ENCODE measurements around the gene BMPER. TPM values are rescaled to one million over a fixed set of nuclear protein-coding genes. Genes with fewer than 3 reads are reported as not detected.

Gene BMPER
- total RNA-seq, 2 experiments from 2014 or later, result not detected

DNA sequence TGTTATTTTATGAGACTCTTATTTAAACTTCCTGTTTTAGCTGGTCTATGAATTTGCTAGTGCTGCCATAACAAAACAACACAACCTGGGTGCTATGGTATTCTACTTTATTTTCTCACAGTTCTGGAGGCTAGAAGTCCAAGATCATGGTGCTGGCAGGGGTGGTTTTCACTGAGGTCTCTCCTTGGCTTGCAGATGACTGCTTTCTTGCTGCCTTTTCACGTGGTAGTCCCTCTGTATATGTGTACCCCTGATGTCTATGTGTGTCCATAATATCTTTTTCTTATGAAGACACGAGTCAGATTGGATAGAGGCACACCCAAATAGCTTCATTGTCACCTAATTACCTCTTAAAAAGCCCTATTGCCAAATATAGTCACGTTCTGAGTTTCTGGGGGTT lies 270.5 kb downstream of the BMPER start:
- Mint-ChIP-seq H3K4me1 (ENCODE audit: low read depth) (no peaks in the 10 kb centered on the region), H3K9me3 (peaks cover 2% of the 10 kb centered on the region), H3K27ac (no peak overlapping the region), H3K4me3 (no peak overlapping the region), H3K36me3 (ENCODE audit: low read depth) (no peaks in the 10 kb centered on the region), H3K27me3 (no peaks in the 10 kb centered on the region)
- Histone ChIP-seq H3K4me3 (ENCODE audit: low read length) (no peak overlapping the region), H3K36me3 (ENCODE audit: insufficient read depth, low read length) (no peaks in the 10 kb centered on the region), H3K27ac (ENCODE audit: low read depth in 1 of 2, low read length in 2 of 2) (no peak overlapping the region), H3K4me1 (ENCODE audit: insufficient read depth, low read length) (no peaks in the 10 kb centered on the region), H3K9me3 (ENCODE audit: control insufficient read depth in 1 of 2, insufficient read depth in 1 of 2, low read length in 2 of 2) (no peaks in the 10 kb centered on the region), H3K27me3 (ENCODE audit: control insufficient read depth in 1 of 2, insufficient read depth in 2 of 2, low read length in 2 of 2) (no peaks in the 10 kb centered on the region)
- ATAC-seq (ENCODE audit: poor library complexity), result no peak
- ChIA-PET POLR2A (no interaction called here), CTCF (no interaction called here)
- no peak for DNase-seq
- intact Hi-C loops (cut with DNase I, micrococcal nuclease), result no loop called here
- TF ChIP-seq, protein P1, sequence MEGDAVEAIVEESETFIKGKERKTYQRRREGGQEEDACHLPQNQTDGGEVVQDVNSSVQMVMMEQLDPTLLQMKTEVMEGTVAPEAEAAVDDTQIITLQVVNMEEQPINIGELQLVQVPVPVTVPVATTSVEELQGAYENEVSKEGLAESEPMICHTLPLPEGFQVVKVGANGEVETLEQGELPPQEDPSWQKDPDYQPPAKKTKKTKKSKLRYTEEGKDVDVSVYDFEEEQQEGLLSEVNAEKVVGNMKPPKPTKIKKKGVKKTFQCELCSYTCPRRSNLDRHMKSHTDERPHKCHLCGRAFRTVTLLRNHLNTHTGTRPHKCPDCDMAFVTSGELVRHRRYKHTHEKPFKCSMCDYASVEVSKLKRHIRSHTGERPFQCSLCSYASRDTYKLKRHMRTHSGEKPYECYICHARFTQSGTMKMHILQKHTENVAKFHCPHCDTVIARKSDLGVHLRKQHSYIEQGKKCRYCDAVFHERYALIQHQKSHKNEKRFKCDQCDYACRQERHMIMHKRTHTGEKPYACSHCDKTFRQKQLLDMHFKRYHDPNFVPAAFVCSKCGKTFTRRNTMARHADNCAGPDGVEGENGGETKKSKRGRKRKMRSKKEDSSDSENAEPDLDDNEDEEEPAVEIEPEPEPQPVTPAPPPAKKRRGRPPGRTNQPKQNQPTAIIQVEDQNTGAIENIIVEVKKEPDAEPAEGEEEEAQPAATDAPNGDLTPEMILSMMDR (IDR thresholded peaks at IDR 0.05), result no peak

DNA sequence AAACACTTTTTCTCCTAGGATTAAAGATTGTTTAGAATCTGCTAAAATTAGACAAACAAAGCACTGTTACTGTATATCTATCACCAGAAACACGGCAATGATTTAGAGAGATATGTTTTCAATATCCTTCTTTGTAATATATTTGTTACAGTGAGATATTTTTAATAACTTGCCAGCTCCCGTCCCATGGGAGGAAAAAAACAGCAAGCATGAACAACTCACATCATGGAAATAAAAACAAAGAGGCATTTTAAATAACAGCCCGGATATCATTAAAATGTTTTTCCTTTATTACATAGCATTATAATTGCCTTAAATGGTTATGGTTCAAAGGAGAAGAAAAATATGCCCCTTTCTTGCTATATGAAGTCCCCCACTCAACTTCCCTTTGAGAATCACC lies 272.1 kb downstream of the BMPER start:
- CTCF ChIA-PET, result no interaction called here
- no peak overlapping the region for H3K27ac ChIP-seq (ENCODE audit: low read depth in 1 of 2, low read length in 2 of 2)
- peaks cover 0 to 5% of the 10 kb centered on the region in 2 experiments for H3K9me3 ChIP-seq (ENCODE audit: control insufficient read depth in 1 of 2, insufficient read depth in 1 of 2, low read length in 2 of 2)
- no peaks in the 10 kb centered on the region for H3K36me3 ChIP-seq (ENCODE audit: insufficient read depth, low read length)
- no peaks in the 10 kb centered on the region for H3K27me3 Mint-ChIP-seq
- no peak for ATAC-seq (ENCODE audit: poor library complexity)
- no peak for DNase-seq
- no peak overlapping the region for H3K4me3 Mint-ChIP-seq
- peaks cover 5% of the 10 kb centered on the region for H3K9me3 Mint-ChIP-seq
- H3K36me3 Mint-ChIP-seq (ENCODE audit: low read depth), result no peaks in the 10 kb centered on the region
- H3K4me1 ChIP-seq (ENCODE audit: insufficient read depth, low read length), result no peaks in the 10 kb centered on the region
- H3K27ac Mint-ChIP-seq, result no peak overlapping the region
- POLR2A ChIA-PET, result no interaction called here
- TF ChIP-seq, protein P1 (IDR thresholded peaks at IDR 0.05), result no peak
- H3K27me3 ChIP-seq (ENCODE audit: control insufficient read depth in 1 of 2, insufficient read depth in 2 of 2, low read length in 2 of 2), result no peaks in the 10 kb centered on the region
- no peaks in the 10 kb centered on the region for H3K4me1 Mint-ChIP-seq (ENCODE audit: low read depth)
- H3K4me3 ChIP-seq (ENCODE audit: low read length), result no peak overlapping the region
- intact Hi-C loops (cut with DNase I, micrococcal nuclease), result no loop called here

GRCh38 chr7:34181271-34181958 lies 276.1 kb downstream of the BMPER start:
- ChIA-PET CTCF (no interaction called here), POLR2A (no interaction called here)
- no peaks in the 10 kb centered on the region for H3K27me3 Mint-ChIP-seq
- Histone ChIP-seq H3K4me3 (ENCODE audit: low read length) (no peak overlapping the region), H3K36me3 (ENCODE audit: insufficient read depth, low read length) (no peaks in the 10 kb centered on the region), H3K9me3 (ENCODE audit: control insufficient read depth in 1 of 2, insufficient read depth in 1 of 2, low read length in 2 of 2) (peaks cover 0 to 5% of the 10 kb centered on the region in 2 experiments), H3K27me3 (ENCODE audit: control insufficient read depth in 1 of 2, insufficient read depth in 2 of 2, low read length in 2 of 2) (no peaks in the 10 kb centered on the region), H3K27ac (ENCODE audit: low read depth in 1 of 2, low read length in 2 of 2) (no peak overlapping the region), H3K4me1 (ENCODE audit: insufficient read depth, low read length) (no peaks in the 10 kb centered on the region)
- no peak overlapping the region for H3K4me3 Mint-ChIP-seq
- intact Hi-C loops (cut with DNase I, micrococcal nuclease), result no loop called here
- DNase-seq (no peak), ATAC-seq (ENCODE audit: poor library complexity) (no peak)
- H3K4me1 Mint-ChIP-seq (ENCODE audit: low read depth), result no peaks in the 10 kb centered on the region
- H3K36me3 Mint-ChIP-seq (ENCODE audit: low read depth), result no peaks in the 10 kb centered on the region
- no peak overlapping the region for H3K27ac Mint-ChIP-seq
- H3K9me3 Mint-ChIP-seq, result peaks cover 3% of the 10 kb centered on the region
- TF ChIP-seq, protein P1 (IDR thresholded peaks at IDR 0.05), result no peak
